ENCODE measurements around the gene DNAJC13.
A peak's percentile ranks its signal among the peaks of the same experiment; 100 is the strongest.

DNAJC13 gene

DNA sequence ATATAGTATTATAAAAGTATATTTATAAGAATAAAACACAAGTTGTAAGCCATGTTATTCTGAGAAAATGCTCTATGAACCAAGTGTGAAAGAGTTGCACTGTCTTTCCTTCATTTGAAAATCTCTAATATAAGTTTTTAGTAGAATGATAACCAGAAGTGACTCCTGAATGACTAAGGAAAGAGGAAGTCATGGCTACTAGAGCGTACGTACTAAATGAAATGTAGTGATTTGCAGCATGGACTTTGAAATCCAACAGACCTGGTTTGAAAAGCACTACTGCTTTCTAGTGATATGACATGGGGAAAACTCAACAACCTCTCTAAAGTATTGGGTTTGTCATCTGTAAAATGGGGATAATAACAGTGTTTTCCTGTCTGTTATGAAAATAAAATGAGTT, 10.3 kb upstream of the DNAJC13 start:
- DNase-seq = no peak

DNA sequence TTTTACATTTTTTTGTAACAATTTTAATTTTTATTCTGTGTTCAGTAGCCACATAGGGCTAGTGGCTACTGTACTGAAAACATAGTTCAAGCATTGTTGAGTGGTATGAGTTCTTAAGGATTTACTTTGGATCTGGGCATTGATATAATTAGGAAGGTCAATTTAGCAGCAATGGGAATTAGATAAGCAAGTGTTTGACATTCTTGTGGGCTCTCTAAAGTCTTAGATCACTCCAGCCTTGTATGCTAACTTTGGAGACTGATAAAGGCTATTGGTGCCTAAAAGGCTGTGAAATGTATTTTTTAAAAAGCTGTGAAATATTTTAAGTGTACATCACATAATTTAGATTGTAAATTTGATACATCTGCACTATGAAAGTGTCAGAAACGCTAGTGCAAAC, 2.5 kb upstream of the DNAJC13 start:
- no peak for DNase-seq

DNA sequence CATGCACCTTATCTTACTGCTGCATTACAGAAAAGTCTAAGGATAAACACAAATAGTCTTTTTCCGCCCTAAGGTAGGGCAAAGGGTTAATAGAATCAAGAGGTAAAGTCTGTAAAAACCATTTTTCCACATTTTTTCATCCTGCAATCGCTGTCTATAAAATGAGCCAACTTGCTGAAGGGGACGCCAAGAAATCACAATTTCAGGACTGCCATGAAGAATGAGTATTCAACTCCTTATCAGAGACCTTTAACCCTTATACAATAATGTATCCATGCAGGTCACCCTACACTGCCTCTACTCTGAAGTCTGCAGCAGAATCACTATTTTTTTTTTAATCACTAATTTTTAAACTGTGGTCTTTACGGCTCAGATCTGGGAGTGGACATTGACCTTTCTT, 1.1 kb upstream of the DNAJC13 start:
- DNase-seq = no peak

DNA sequence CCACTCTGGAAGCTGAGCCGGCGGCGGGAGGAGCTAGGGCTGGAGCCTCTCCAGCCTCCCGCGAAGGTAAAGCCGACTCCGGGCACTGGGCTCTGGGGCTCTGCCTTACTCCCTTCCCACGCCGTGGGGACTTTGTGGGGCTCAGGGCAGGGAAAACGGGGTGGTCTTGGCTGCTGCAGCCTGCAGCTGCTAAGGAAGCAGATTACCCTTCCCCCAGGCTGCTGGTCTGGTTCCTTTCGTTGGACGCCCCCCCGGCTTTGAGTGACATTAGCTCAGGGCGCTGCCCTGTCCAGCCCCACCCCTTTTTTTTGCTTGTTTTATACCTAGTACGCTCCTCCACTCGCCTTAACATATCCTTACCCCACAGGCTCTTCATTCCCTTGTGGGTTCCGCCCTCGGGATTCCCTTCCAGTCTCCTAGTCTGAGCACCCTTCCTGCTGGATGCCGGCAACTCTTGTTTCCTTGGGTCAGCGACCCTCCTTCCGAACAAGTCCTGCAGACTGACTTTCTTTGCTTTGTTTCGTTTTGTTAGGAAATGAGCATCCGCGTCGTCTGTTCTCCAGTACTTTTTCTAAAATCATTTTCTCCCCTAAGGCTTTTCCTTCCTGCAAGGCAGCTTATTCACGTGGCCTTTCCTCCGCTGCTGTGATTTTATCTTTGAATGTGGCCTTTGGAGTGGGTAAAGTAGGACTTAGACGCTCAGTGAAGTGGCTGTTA, 551 bp downstream of the DNAJC13 start:
- DNase-seq = peak; percentile 68

DNA sequence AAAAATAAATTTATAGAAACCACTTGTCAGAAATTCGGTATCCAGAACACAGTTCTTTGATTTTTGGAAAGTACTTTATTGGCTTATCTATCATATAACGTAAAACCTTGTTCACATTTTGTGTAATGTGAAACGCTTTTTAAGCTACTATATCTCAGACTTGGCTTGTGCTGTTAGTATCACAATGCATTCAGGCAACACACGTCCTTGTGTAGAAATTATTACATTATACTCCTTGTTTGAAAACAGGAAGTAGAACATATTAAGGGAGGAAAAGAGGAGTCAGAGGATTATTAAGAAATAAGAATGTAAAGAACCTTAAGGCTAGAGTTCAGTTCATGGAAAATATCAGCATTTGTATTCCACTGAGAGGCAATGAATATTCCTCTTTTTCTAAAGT, 1.6 kb downstream of the DNAJC13 start:
- no peak for DNase-seq

DNA sequence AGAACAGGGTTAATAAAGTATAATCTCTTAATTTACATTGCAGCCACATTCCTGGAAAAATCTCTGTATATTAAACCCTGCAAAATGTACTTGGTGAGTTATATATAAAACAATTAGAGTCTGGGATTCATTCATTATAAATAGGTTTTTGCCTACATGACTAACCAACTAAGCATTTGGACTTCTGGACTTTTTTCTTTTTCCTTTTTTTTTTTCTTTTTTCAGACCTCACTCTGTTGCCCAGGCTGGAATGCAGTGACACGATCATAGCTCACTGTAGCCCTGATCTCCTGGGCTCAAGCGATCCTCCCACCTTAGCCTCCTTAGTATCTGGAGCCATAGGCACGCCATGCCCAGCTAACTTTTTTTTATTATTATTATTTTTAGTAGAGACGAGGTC, 4.5 kb downstream of the DNAJC13 start:
- DNase-seq = no peak

DNA sequence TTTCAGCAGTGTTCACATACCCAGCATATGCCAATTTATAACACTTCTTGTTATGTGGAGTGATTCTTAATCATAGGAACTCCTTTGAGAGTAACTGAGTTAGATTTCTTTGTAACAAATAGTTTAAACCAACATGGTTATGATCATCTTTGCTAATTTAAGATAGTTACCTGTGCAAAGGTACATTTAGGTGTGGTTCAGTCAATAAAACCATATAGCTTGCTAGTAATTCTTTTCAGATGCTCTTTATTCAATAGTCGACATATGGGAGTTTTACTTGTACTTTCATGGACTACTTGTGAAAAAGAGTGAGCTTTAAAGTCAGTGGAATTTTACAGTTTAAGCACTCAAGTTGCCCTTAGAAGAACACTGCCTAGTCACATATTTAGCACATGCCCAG, 5.2 kb downstream of the DNAJC13 start:
- no peak for DNase-seq

DNA sequence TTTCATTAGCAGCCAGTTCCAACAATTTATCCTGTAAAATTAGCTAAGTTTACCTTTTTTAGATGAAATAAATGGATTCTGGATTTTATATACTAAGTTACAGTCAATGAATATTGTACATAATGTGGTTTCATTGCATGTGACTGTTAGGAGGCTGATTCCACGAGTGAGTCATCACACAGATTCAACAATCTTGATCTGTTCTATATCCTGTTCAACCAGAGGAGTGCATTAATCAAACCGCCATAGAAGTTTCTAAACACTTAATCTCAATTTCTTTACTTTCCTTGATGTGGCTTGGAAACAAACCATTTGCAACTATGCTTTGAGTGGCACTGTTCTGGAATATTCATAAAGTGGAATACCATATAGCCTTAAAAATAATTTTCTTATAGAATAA, 15.3 kb downstream of the DNAJC13 start:
- DNase-seq = no peak

DNA sequence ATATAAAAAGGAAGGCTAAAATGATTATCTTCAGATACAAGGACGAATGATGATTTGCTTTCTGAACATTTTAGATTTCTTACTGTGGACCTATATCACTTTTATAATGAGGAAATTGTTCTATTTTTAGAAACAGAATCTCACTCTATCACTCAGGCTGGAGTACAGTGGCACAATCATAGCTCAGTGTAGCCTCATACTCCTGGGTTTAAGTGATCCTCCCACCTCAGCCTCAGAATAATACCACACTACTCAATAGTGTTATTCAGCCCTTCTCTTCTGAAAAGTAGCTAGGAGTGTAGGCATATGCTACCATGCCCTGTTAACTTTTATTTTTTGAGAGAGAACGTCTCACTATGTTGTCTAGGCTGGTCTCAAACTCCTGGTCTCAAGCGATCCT, 15.8 kb downstream of the DNAJC13 start:
- no peak for DNase-seq

DNA sequence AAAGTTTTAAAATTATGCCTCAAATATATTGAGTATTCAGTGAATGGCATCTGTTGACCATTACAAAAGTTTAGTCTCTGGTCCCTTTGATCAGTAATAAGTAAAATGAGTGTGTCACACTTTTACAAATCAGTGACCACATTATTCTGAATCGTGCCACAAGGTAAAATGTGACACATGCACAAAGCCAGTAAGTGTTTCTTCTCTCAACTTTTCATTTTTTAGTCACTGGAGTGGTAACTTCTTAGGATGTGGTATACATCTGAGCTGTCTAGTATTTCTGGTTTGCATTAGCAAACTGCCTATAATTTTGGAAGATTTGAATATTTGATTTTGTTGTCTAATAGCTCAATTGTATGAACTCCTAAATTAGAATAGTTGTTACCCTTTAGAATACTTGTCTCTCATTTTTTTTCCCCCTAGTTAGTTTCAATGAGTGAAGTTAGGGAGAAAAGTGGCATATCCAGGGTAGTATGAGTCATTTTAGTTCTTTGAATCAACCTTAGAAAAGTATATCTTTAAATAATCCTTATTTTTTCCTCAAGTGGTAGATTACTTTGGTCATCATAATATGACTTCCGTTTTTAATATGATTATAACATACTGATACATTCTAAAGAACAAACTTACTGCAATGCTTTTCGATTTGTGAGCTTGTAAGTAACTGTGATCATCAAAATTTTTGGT, 18.1 kb downstream of the DNAJC13 start:
- no peak for DNase-seq

DNA sequence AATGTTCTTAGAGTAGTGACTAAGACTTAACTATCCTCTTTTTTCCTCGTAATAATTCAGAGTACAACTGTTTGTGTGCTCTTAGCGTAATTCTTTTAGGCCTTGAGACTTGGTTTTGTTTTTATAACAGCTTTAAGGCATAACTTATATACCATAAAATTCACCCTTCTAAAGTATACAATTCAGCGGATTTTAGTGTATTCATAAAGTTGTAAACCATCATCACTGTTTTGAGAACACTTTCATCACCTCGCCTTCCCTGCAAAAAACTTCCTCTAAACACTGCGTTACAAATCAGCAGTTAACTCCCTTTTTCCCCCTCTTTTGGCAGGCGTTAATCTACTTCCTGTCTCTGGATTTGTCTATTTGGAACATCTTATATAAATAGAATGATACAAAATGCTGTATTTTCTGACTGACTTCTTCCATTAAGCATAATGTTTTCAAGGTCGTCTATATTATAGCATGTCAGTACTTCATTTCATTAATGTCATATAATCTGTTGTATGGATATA, 18.7 kb downstream of the DNAJC13 start:
- no peak for DNase-seq

DNA sequence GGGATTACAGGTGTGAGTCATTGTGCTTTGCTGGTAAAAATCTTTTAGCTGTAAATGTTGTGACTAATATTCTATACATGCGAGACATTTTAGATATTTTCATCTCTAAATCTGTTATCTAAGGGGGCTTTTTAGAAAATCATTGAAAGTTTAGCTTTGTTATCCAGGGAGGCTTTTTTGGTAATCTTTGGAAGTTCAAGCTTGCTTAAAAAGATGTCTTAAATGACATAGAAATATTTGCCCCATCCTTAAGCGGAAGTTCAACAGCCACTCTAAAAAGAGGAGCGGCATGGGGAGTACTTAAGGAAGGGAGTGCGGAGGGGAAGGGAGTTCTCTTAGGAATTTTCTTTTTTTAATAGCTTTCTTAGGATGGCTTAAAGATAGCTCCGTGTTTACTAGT, 26.1 kb downstream of the DNAJC13 start:
- no peak for DNase-seq

DNA sequence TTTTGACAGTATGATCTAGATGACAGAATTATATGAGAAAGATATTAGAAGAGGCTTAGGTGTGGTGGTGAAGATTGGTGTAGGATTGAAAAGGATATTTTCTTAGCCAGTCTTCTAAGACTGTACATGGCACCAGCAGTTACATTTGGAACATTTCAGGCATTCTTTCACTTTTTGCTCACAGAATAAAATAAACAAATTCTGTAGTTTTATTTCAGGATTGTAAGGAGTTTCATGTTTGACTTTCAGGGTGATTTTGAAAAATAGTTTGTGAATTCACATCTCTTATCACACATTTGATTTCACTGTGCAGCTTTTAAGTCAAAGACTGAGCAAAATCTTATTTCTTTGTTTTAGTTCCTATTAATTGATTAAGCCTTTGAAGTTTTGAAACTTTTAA, 27.1 kb downstream of the DNAJC13 start:
- DNase-seq = no peak

DNA sequence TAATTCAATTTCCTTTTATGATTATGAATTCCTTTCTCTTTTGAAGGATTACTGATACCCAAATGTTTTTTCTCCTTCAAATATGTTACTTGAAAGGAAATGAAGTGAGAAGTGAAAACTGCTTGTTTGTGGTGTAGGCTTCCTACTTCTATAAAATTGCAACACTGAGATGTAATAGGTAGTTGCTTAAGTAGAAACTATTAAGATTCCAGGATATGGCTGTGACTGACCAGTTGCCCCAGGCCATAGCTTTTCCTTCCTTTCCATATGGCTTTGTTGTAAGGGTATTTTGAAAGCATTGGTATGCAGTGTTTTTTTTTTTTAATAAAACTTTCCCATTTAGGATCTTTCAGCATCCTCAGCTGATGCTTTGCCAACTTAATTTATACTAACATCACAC, 28.5 kb downstream of the DNAJC13 start:
- DNase-seq = no peak

DNA sequence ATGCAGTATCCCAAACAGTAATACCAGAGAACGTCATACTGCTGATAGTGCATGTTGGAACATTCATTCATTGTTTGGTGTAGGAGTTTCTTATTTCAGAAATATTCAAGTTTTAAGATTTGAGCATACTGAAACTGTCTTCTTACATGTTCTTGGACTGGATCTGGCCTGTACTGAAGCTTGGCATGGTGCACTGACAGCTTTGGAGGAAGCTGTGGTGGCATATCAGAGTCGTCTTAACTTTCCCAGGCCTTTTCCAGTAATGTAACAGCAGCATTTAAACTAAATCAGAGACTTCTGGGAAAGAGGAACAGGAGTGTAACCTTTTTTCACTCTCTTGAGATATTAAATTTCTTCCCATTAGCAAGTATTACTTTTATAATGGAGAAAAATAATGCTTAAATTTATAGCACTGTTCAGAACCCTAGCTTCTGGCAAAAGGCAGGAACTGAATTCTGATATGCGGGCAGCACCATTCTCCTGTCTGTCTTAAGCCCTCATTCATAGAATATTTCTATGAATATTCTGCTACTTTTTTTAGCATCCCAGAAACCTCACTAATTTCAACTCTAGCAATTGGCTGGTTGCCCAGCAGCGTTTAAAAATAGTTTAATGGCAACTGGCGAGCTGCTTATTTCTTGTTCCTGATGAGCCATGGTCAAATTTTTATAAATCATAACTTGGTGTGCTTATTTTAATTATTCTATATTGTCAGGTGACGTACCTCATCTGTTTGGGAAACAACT, 31.1 kb downstream of the DNAJC13 start:
- DNase-seq = no peak

DNA sequence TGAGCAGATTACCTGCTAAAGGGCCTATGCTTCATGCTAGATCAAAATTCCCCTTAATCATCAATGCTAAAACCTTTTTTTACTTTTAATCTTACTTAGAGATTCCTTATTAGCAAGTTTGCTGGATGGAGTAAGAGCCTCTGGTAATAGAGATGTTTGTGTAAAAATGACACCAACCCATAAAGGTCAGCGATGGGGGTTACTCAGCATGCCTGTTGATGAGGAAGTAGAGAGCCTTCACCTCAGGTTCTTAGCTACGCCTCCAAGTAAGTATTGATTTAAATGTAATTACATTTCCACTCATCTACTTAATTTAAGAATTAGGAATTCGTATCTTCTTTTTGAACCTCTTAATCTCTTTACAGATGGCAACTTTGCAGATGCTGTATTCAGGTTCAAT, 38.8 kb downstream of the DNAJC13 start:
- no peak for DNase-seq

DNA sequence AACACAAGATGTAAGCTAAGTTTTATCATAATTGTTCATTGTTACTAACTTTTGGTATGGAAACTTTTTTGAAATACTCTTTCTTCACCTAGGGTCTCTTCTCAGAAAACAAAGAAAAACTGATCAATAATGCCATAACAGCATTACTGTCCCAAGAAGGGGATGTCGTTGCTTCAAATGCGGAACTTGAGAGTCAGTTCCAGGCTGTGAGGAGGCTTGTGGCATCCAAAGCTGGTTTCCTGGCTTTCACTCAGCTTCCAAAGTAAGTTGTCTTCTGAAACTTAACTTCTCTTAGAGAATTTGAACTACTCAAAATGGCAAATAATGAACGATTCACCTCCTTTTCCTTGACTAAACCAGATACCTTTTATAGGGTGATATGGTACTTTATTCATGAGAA, 39.3 kb downstream of the DNAJC13 start:
- no peak for DNase-seq

DNA sequence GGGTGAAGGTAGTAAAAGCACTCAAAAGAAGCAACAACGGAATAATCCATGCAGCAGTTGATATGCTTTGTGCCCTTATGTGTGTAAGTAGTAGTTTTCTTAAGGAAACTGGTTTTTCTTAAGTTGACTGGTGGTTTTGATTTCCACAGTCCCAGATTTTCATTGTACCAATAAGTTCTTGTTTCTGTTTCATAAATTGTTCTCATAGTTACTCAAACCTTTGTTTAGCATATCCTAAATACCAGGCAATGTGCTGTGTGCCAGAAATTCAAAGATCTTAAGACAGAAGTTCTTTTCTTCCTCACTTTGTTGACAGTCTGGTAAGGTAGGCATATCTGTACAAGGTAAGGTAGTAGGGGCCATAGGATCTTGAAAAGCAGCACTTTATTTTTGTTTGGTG, 40.0 kb downstream of the DNAJC13 start:
- DNase-seq = no peak

DNA sequence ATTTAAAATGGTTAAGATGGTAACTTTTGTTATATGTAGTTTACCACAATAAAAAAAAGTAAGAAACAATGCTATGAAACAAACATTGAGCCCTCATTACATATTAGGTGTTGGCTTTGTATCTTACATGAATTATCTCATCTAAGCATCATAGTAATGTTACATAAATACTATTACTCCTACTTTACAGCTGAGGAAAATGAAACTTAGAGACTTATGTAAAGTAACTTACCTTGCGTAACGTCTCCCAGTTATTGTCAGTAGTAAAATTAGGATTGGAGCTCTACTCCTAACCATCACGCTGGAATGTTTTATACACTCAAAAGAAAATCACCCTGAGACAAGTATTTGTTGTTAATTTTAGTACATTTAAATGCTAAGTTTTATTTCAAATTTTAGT, 42.2 kb downstream of the DNAJC13 start:
- no peak for DNase-seq

DNA sequence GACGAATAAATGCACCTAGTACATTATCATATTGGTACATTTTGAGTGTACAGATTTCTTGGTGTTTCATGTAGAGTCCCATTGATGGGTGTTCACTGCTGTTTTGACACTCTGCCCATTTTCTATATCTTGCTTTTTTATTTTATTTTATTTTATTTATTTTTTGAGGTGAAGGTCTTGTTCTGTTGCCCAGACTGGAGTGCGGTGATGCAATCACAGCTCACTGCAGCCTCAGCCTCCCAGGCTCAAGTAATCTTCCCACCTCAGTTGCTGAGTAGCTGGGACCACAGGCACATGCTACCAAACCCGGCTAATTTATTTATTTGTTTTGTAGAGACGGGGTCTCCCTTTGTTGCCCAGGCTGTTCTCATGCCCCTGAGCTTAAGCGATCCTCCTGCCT, 44.2 kb downstream of the DNAJC13 start:
- no peak for DNase-seq

DNA sequence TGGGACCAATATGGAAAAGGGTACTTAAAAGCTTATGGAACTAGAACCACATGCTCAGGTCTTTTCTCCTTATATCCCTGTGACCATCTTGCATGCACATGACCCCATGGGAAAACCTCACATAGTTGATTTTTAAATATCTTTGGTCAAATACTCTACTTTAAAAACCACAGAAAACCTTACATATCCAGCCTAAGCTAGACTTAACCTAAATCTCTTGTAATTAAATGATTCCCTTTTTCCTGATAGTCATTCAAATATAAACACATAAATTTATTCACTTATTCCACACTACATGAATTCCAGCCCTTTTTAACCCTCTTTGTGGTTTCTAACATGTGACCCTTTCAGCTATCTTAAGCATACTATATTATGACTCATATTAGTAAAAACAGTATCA, 46.8 kb downstream of the DNAJC13 start:
- DNase-seq = no peak

DNA sequence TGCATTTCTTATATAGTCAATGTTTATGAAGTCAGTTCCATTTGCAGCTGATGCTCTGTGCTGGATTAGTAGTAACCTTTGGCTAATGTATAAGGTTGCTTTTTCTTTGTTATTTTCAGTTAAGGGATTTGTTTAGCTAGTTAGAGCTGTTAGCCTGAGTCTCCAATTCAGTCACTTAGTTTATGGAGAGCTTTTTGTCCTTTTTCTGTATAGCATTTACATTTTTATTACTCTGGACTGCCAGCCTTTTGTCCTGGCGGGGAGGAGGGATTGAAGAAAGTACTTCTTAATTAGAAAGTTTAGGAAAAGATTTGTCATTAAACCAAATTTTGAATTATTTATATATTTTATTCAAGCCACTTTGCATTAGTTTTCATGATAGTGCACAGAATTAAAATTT, 52.0 kb downstream of the DNAJC13 start:
- DNase-seq = no peak

DNA sequence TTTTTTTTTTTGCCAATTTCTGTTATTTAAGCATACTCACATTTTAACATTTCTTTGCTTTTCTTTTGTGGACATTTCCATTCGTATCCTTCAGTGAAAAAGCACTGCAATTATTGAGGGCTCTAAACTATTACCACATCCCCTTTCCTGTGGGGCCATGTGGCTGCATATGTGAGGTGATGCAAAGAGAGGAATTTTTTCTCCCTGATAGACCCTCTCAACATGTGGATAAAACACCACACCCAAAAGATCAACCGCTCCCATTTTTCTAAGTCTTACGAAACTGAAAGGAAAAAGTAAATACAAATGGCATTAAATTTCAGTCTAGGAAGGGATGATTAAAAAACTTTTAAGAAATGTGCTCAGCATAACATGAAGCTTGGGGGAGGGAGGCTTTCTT, 68.8 kb downstream of the DNAJC13 start:
- no peak for DNase-seq

DNA sequence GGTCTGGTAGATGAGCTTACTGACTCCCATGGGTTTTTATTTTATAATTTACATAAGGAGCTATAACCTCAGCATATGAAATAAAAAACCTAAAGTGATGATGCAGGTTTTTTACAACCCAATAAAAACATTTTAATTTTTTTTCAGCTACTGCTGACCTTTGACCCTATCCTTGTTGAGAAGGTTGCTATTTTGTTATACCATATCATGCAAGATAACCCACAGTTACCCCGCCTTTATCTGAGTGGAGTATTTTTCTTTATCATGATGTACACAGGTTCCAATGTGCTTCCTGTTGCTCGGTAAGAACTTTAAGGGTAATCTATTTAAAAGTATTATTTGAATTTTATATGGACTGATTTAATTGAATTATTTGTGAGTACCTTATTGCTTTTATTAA, 70.8 kb downstream of the DNAJC13 start:
- no peak for DNase-seq

Measured in COR-L47 (cell line).